CD14-positive monocyte (primary cell): Measurements from ENCODE around the gene GAGE12J. TPM values are rescaled to one million over a fixed set of nuclear protein-coding genes. Genes with fewer than 3 reads are reported as not detected.

Experiments used
- DNase-seq, 3 donors: peaks; one replicate each; pipeline ENCODE4 v3.0.0-alpha.2; 2011 to 2022
- H2AFZ ChIP-seq: 2 replicates; pipeline ENCODE4 v1.6.0; 2012; ENCODE audit warnings: mild to moderate bottlenecking, low read depth, low read length, inconsistent platforms; ENCODE audit not compliant: insufficient read depth, poor library complexity, severe bottlenecking
- H3K27ac ChIP-seq, 2 donors: 1 replicate in 1 of 2; 2 replicates in 1 of 2; pipeline ENCODE4 v1.5.1; 2012 to 2013; ENCODE audit warnings: low read length in 2 of 2, control low read depth in 1 of 2, inconsistent platforms in 1 of 2, low read depth in 1 of 2, mild to moderate bottlenecking in 1 of 2
- H3K27me3 ChIP-seq, 2 donors: one replicate each; pipeline versions ENCODE4 v1.6.0 to v1.6.1; 2011 to 2013; ENCODE audit warnings: low read length in 2 of 2; ENCODE audit not compliant: control insufficient read depth in 2 of 2, insufficient read depth in 2 of 2
- H3K36me3 ChIP-seq, 2 donors: replicated peaks in 1 of 2; 1 replicate in 1 of 2; 2 replicates in 1 of 2; pipeline versions ENCODE4 v1.5.1 to v1.6.1; 2012 to 2013; ENCODE audit warnings: low read length in 2 of 2, control low read depth in 1 of 2, inconsistent platforms in 1 of 2, mild to moderate bottlenecking in 1 of 2; ENCODE audit not compliant: insufficient read depth in 2 of 2, control insufficient read depth in 1 of 2
- H3K4me1 ChIP-seq, 2 donors: 1 replicate in 1 of 2; 2 replicates in 1 of 2; pipeline versions ENCODE4 v1.5.1 to v1.6.1; 2012 to 2013; ENCODE audit warnings: low read length in 2 of 2, control low read depth in 1 of 2, inconsistent platforms in 1 of 2, mild to moderate bottlenecking in 1 of 2, moderate library complexity in 1 of 2; ENCODE audit not compliant: insufficient read depth in 2 of 2, control insufficient read depth in 1 of 2
- H3K4me2 ChIP-seq: replicated peaks from 2 replicates; pipeline ENCODE3; 2012; ENCODE audit warnings: low read length, moderate library complexity, mild to moderate bottlenecking; ENCODE audit not compliant: poor library complexity, severe bottlenecking; ENCODE audit errors: extremely low read depth
- H3K4me3 ChIP-seq, 3 experiments: fragments of 200-600 bp in 1 of 3; sonication (generic) in 1 of 3; replicated peaks in 1 of 3; 1 replicate in 2 of 3; 2 replicates in 1 of 3; pipeline ENCODE4 v1.5.1; 2011 to 2013; ENCODE audit warnings: low read length in 3 of 3, mild to moderate bottlenecking in 3 of 3, control low read depth in 2 of 3, low read depth in 2 of 3, inconsistent platforms in 1 of 3, moderate library complexity in 1 of 3
- H3K79me2 ChIP-seq: 2 replicates; pipeline ENCODE4 v1.6.0; 2012; ENCODE audit warnings: mild to moderate bottlenecking, control low read depth, inconsistent platforms, low read length, moderate library complexity; ENCODE audit not compliant: insufficient read depth
- H3K9ac ChIP-seq: 2 replicates; pipeline ENCODE4 v1.6.0; 2017; ENCODE audit warnings: low read length, mild to moderate bottlenecking; ENCODE audit not compliant: insufficient read depth, poor library complexity, severe bottlenecking
- H3K9me3 ChIP-seq, 2 donors: replicated peaks in 1 of 2; 1 replicate in 1 of 2; 2 replicates in 1 of 2; pipeline versions ENCODE4 v1.5.1 to v1.6.1; 2012 to 2013; ENCODE audit warnings: low read length in 2 of 2, control low read depth in 1 of 2; ENCODE audit not compliant: control insufficient read depth in 1 of 2, insufficient read depth in 1 of 2
- H4K20me1 ChIP-seq: 2 replicates; pipeline ENCODE4 v1.6.0; 2012; ENCODE audit warnings: mild to moderate bottlenecking, low read length, control low read depth, moderate library complexity; ENCODE audit not compliant: insufficient read depth
- H3K27ac Mint-ChIP-seq, 7 donors: one replicate each; pipeline ENCODE4 v1.8.0; 2020; ENCODE audit warnings: mild to moderate bottlenecking in 7 of 7, mixed read lengths in 7 of 7, moderate library complexity in 6 of 7, inconsistent platforms in 2 of 7
- H3K27me3 Mint-ChIP-seq, 3 donors: one replicate each; pipeline ENCODE4 v1.8.0; 2021 to 2022; ENCODE audit warnings: low read depth in 3 of 3, mild to moderate bottlenecking in 3 of 3, mixed read lengths in 3 of 3, moderate library complexity in 3 of 3, inconsistent platforms in 1 of 3
- H3K36me3 Mint-ChIP-seq, 2 donors: one replicate each; pipeline ENCODE4 v1.8.0; 2020; ENCODE audit warnings: mixed read lengths in 2 of 2, inconsistent platforms in 1 of 2, mild to moderate bottlenecking in 1 of 2
- H3K4me1 Mint-ChIP-seq: one replicate; pipeline ENCODE4 v1.8.0; 2020; ENCODE audit warnings: mild to moderate bottlenecking, mixed read lengths
- H3K4me3 Mint-ChIP-seq, 2 donors: one replicate each; pipeline ENCODE4 v1.8.0; 2020; ENCODE audit warnings: mild to moderate bottlenecking in 2 of 2, mixed read lengths in 2 of 2, moderate library complexity in 1 of 2
- H3K9me3 Mint-ChIP-seq, 7 donors: one replicate each; pipeline ENCODE4 v1.8.0; 2020 to 2022; ENCODE audit warnings: mixed read lengths in 7 of 7, mild to moderate bottlenecking in 6 of 7, moderate library complexity in 6 of 7, inconsistent platforms in 2 of 7
- WGBS: methylation state at CpG from one replicate; pipeline ENCODE4 v1.1.5; 2013; ENCODE audit warnings: missing lambda C conversion rate; ENCODE audit not compliant: insufficient coverage; 5-methylcytosine and 5-hydroxymethylcytosine counted together
- intact Hi-C, 2 donors: fragments of 100-400 bp; cut with micrococcal nuclease; formaldehyde crosslinking; loops; one replicate each; pipeline versions ENCODE4 v1.15.0 to v1.15.1; 2023
- polyA plus RNA-seq, 3 donors: library from polyadenylated mRNA; depleted of rRNA in 1 of 3; unstranded in 2 of 3; stranded (reverse) in 1 of 3; fragments of 300-500 nt in 2 of 3; fragments of >200 nt in 1 of 3; fragmentation: Illumina TruSeq in 2 of 3; gene quantifications; 1 replicate in 2 of 3; 2 replicates in 1 of 3; pipeline ENCODE4 v1.2.3, GENCODE V29; 2012 to 2021
- TF ChIP-seq, protein P1 (sequence below): fragments of 200-600 bp; IDR thresholded peaks from one replicate; pipeline ENCODE4 v1.8.0; 2022; ENCODE audit warnings: antibody characterized with exemption, mild to moderate bottlenecking

The GAGE12J gene
- polyA plus RNA-seq, 3 donors: not detected

DNA sequence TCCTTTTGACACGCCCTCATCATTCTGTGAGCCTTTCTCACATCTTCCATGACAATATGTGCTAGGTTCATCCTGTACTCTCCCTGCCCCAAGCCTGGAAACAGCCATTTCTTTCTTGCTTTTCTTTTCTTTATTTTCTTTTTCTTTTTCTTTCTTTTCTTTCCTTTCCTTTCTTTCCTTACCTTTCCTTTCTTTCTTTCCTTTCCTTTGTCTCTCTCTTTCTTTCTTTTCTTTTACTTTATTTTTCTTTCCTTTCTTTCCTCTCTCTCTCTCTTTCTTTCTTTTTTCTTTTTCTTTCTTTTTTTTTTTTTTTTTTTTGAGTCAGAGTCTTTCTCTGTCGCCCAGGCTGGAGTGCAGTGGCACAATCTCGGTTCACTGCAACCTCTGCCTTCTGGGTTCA, 37.6 kb upstream of the GAGE12J start:
- DNase-seq: no peak
- Histone ChIP-seq H4K20me1 (no peaks in the 10 kb centered on the region), H3K4me2 (no peak overlapping the region), H3K79me2 (no peaks in the 10 kb centered on the region), H3K27ac (no peak overlapping the region), H3K9ac (no peak overlapping the region), H3K4me1 (no peaks in the 10 kb centered on the region), H2AFZ (no peak overlapping the region), H3K36me3 (no peaks in the 10 kb centered on the region), H3K9me3 (no peaks in the 10 kb centered on the region), H3K4me3 (no peak overlapping the region), H3K27me3 (no peaks in the 10 kb centered on the region)
- Mint-ChIP-seq H3K27me3 (peaks cover 0 to 5% (median 0%) of the 10 kb centered on the region in 3 donors), H3K36me3 (peaks cover 0 to 3% of the 10 kb centered on the region in 2 donors), H3K4me3 (no peak overlapping the region), H3K4me1 (no peaks in the 10 kb centered on the region), H3K27ac (no peak overlapping the region), H3K9me3 (peaks cover 0 to 3% (median 0%) of the 10 kb centered on the region in 7 donors)
- TF ChIP-seq, protein P1, sequence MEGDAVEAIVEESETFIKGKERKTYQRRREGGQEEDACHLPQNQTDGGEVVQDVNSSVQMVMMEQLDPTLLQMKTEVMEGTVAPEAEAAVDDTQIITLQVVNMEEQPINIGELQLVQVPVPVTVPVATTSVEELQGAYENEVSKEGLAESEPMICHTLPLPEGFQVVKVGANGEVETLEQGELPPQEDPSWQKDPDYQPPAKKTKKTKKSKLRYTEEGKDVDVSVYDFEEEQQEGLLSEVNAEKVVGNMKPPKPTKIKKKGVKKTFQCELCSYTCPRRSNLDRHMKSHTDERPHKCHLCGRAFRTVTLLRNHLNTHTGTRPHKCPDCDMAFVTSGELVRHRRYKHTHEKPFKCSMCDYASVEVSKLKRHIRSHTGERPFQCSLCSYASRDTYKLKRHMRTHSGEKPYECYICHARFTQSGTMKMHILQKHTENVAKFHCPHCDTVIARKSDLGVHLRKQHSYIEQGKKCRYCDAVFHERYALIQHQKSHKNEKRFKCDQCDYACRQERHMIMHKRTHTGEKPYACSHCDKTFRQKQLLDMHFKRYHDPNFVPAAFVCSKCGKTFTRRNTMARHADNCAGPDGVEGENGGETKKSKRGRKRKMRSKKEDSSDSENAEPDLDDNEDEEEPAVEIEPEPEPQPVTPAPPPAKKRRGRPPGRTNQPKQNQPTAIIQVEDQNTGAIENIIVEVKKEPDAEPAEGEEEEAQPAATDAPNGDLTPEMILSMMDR: no peak
- no CpG with 5 or more reads among the region's 3 CpGs for WGBS
- intact Hi-C loops: loop anchor here in 1 of 2 donors (10.0 kb wide), 1 partner anchor 471 kb away; no protein-coding TSS in a partner anchor

DNA sequence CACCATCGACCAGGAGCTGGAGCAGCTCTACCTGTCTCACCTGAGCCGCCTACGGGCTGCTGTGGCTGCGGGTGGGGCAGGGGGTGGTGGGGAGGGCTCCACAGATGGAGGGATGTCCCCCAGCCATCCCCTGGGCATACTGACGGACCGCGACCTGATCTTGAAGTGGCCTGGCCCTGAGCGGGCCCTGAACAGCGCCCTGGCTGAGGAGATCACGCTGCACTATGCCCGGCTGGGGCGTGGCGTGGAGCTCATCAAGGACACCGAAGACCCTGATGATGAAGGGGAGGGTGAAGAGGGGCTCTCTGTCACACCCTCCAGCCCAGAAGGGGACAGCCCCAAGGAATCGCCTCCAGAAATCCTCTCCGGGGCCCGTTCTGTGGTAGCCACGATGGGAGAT, 35.7 kb upstream of the GAGE12J start:
- Mint-ChIP-seq H3K27ac (no peak overlapping the region), H3K4me1 (no peaks in the 10 kb centered on the region), H3K4me3 (no peak overlapping the region), H3K36me3 (peaks cover 0 to 3% of the 10 kb centered on the region in 2 donors), H3K9me3 (no peaks in the 10 kb centered on the region), H3K27me3 (peaks cover 0 to 9% (median 2%) of the 10 kb centered on the region in 3 donors)
- no peak for DNase-seq
- TF ChIP-seq, protein P1: no peak
- no peak overlapping the region for H3K9ac ChIP-seq
- intact Hi-C loops: loop anchor here in 1 of 2 donors (10.0 kb wide), 1 partner anchor 469 kb away; no protein-coding TSS in a partner anchor
- H3K4me2 ChIP-seq: no peak overlapping the region
- H4K20me1 ChIP-seq: no peaks in the 10 kb centered on the region
- H3K4me1 ChIP-seq: no peaks in the 10 kb centered on the region
- no peak overlapping the region for H3K4me3 ChIP-seq
- H3K36me3 ChIP-seq: no peaks in the 10 kb centered on the region
- H3K9me3 ChIP-seq: no peaks in the 10 kb centered on the region
- no peaks in the 10 kb centered on the region for H3K27me3 ChIP-seq
- H3K27ac ChIP-seq: no peak overlapping the region
- no peaks in the 10 kb centered on the region for H3K79me2 ChIP-seq
- WGBS: 97% methylated on average over 5 of the region's 18 CpGs
- no peak overlapping the region for H2AFZ ChIP-seq
